Left ventricle myocardium inferior (tissue), 1 donor: ENCODE measurements around the gene PAK2. TPM values are rescaled to one million over a fixed set of nuclear protein-coding genes. Genes with fewer than 3 reads are reported as not detected.
"Not testable (repeated sequence)": the region's sequence is repeated elsewhere in the genome, so short reads cannot be mapped to it uniquely, and the experiment has no call there.

Experiments
- DNase-seq: peaks from one replicate; pipeline ENCODE4 v3.0.0-alpha.2; 2020
- H3K27ac ChIP-seq: fragments of 200-600 bp; replicated peaks from 2 replicates; pipeline ENCODE4 v1.8.0; 2021
- H3K27me3 ChIP-seq: fragments of 200-600 bp; 2 replicates; pipeline ENCODE4 v1.8.0; 2021; ENCODE audit warnings: low read depth
- H3K36me3 ChIP-seq: fragments of 200-600 bp; 2 replicates; pipeline ENCODE4 v1.8.0; 2021
- H3K4me1 ChIP-seq: fragments of 200-600 bp; 2 replicates; pipeline ENCODE4 v1.8.0; 2021
- H3K4me3 ChIP-seq: fragments of 200-600 bp; 2 replicates; pipeline ENCODE4 v1.8.0; 2021; ENCODE audit warnings: mild to moderate bottlenecking, moderate library complexity
- H3K9me3 ChIP-seq: fragments of 200-600 bp; replicated peaks from 2 replicates; pipeline ENCODE4 v1.8.0; 2021
- CTCF ChIP-seq: fragments of 200-600 bp; IDR thresholded peaks from 2 replicates; pipeline ENCODE4 v1.8.0; 2021; ENCODE audit warnings: antibody characterized with exemption, mild to moderate bottlenecking, borderline replicate concordance
- intact Hi-C: fragments of 100-400 bp; cut with micrococcal nuclease; formaldehyde crosslinking; loops from one replicate; pipeline ENCODE4 v1.11.0; 2022
- total RNA-seq: library from RNA; stranded (reverse); fragmentation: NEBNext Ultra II Directional; extraction: Animal tissue kit (Norgen Biotek cat#: 25700); gene quantifications from one replicate; pipeline ENCODE4 v1.2.1, GENCODE V29; 2021
- donor health status: DM: no; HTN: yes; CAD: no; lungs with severe emphysema.

PAK2 gene
- total RNA-seq, 1 donor from 2014 or later = 45.7 TPM

GRCh38 chr3:196842567-196843434 lies 103.1 kb downstream of the PAK2 start:
- no peak for TF ChIP-seq CTCF
- Histone ChIP-seq H3K36me3 (no peaks in the 10 kb centered on the region), H3K9me3 (no peaks in the 10 kb centered on the region), H3K27ac (no peak overlapping the region), H3K27me3 (no peaks in the 10 kb centered on the region), H3K4me1 (no peaks in the 10 kb centered on the region), H3K4me3 (no peak overlapping the region)
- intact Hi-C loops = no loop called here
- DNase-seq = no peak

- Histone ChIP-seq H3K9me3 (no peaks in the 10 kb centered on the region), H3K4me1 (no peaks in the 10 kb centered on the region), H3K4me3 (no peak overlapping the region), H3K27me3 (no peaks in the 10 kb centered on the region), H3K27ac (no peak overlapping the region), H3K36me3 (no peaks in the 10 kb centered on the region)
- TF ChIP-seq CTCF = no peak
- DNase-seq = no peak
- intact Hi-C loops = no loop called here
Measured at GRCh38 chr3:196843435-196844110, 103.9 kb downstream of the PAK2 start.

GRCh38 chr3:196844235-196845219 lies 104.9 kb downstream of the PAK2 start:
- intact Hi-C loops = not testable (repeated sequence)

GRCh38 chr3:196848375-196848774 lies 108.7 kb downstream of the PAK2 start:
- DNase-seq, intact Hi-C loops: not testable (repeated sequence)

More at GRCh38 chr3:196844235-196845219, 104.9 kb downstream of the PAK2 start:
- not testable (repeated sequence) for DNase-seq, H3K27me3 ChIP-seq, H3K9me3 ChIP-seq, H3K4me1 ChIP-seq, H3K36me3 ChIP-seq, H3K4me3 ChIP-seq, H3K27ac ChIP-seq

GRCh38 chr3:196849180-196849741 lies 109.6 kb downstream of the PAK2 start:
- no peak overlapping the region for H3K4me3 ChIP-seq
- no peak for DNase-seq
- H3K4me1 ChIP-seq = no peaks in the 10 kb centered on the region
- peaks cover 4% of the 10 kb centered on the region for H3K27me3 ChIP-seq
- H3K36me3 ChIP-seq = no peaks in the 10 kb centered on the region
- no peak overlapping the region for H3K27ac ChIP-seq
- intact Hi-C loops = no loop called here
- H3K9me3 ChIP-seq = no peaks in the 10 kb centered on the region
- no peak for TF ChIP-seq CTCF

More at GRCh38 chr3:196848375-196848774, 108.7 kb downstream of the PAK2 start:
- H3K4me1 ChIP-seq, H3K9me3 ChIP-seq, H3K27me3 ChIP-seq, H3K27ac ChIP-seq, H3K36me3 ChIP-seq, H3K4me3 ChIP-seq: not testable (repeated sequence)

- H3K27me3 ChIP-seq, H3K27ac ChIP-seq, H3K4me3 ChIP-seq, intact Hi-C loops, DNase-seq, H3K9me3 ChIP-seq, H3K36me3 ChIP-seq: not testable (repeated sequence)
- H3K4me1 ChIP-seq = peaks cover 11% of the 10 kb centered on the region
Measured at GRCh38 chr3:196863000-196863399, 123.3 kb downstream of the PAK2 start.
